PC-9 (cell line): ENCODE data around the gene RSAD1. TPM values are rescaled to one million over a fixed set of nuclear protein-coding genes. Genes with fewer than 3 reads are reported as not detected.

Experiments
- BruUV-seq: library from RNA; stranded (reverse); fragments of 400-500 nt; replicated peaks from 2 replicates; lab custom pipeline; 2021; lab: Mats Ljungman, UMichigan
- CTCF ChIA-PET: fragments of 300-600 bp; sonication (Branson Sonifier 250); formaldehyde crosslinking; loops from one replicate; lab custom pipeline; 2022; ENCODE audit warnings: antibody characterized with exemption; lab: Charles Lee
- POLR2A ChIA-PET: fragments of 300-600 bp; sonication (Branson Sonifier 250); formaldehyde crosslinking; loops from one replicate; lab custom pipeline; 2022; ENCODE audit warnings: antibody characterized with exemption; ENCODE audit not compliant: unreplicated experiment; lab: Charles Lee
- DNase-seq, 2 experiments: peaks; one replicate each; pipeline versions ENCODE4 v3.0.0 to v3.0.0-alpha.2; 2015 to 2022; ENCODE audit warnings: mixed read lengths in 1 of 2
- H2AFZ ChIP-seq: fragments of 200-600 bp; sonication (generic); 2 replicates; pipeline ENCODE4 v1.8.1; 2017; ENCODE audit warnings: antibody characterized with exemption
- H3F3A ChIP-seq: fragments of 200-600 bp; sonication (generic); 2 replicates; pipeline ENCODE4 v1.8.1; 2017; ENCODE audit warnings: antibody characterized with exemption, mild to moderate bottlenecking, low read depth; ENCODE audit not compliant: insufficient read depth
- H3K27ac ChIP-seq: fragments of 200-600 bp; sonication (generic); 2 replicates; pipeline ENCODE4 v1.6.1; 2016; ENCODE audit warnings: mixed run types
- H3K27me3 ChIP-seq: fragments of 200-600 bp; sonication (generic); 2 replicates; pipeline ENCODE4 v1.6.1; 2016; ENCODE audit warnings: low read depth, mixed run types; ENCODE audit not compliant: insufficient read depth
- H3K36me3 ChIP-seq: fragments of 200-600 bp; sonication (generic); 2 replicates; pipeline ENCODE4 v1.6.1; 2016; ENCODE audit warnings: low read depth, mixed run types
- H3K4me1 ChIP-seq: fragments of 200-600 bp; sonication (generic); replicated peaks from 2 replicates; pipeline ENCODE4 v1.6.1; 2016; ENCODE audit warnings: mixed run types; ENCODE audit not compliant: insufficient read depth
- H3K4me2 ChIP-seq: fragments of 200-600 bp; sonication (generic); 2 replicates; pipeline ENCODE4 v1.6.1; 2017; ENCODE audit warnings: mixed run types
- H3K4me3 ChIP-seq: fragments of 200-600 bp; sonication (generic); 2 replicates; pipeline ENCODE4 v1.6.1; 2016; ENCODE audit warnings: mixed run types
- H3K79me2 ChIP-seq: fragments of 200-600 bp; sonication (generic); 2 replicates; pipeline ENCODE4 v1.6.1; 2017; ENCODE audit warnings: low read depth, mixed run types
- H3K9me2 ChIP-seq: fragments of 200-600 bp; sonication (generic); 2 replicates; pipeline ENCODE4 v1.8.1; 2017; ENCODE audit warnings: mild to moderate bottlenecking; ENCODE audit not compliant: insufficient read depth
- H3K9me3 ChIP-seq: fragments of 200-600 bp; sonication (generic); 2 replicates; pipeline ENCODE4 v1.8.1; 2016; ENCODE audit warnings: low read depth; ENCODE audit not compliant: insufficient read depth
- H4K20me1 ChIP-seq: fragments of 200-600 bp; sonication (generic); 2 replicates; pipeline ENCODE4 v1.8.1; 2017; ENCODE audit not compliant: insufficient read depth
- CTCF ChIP-seq: fragments of 200-600 bp; sonication (generic); conservative IDR thresholded peaks from 2 replicates; pipeline ENCODE4 v1.6.1; 2017; ENCODE audit warnings: mixed run types, antibody characterized with exemption, mild to moderate bottlenecking, moderate library complexity
- EZH2 ChIP-seq: fragments of 200-600 bp; sonication (generic); IDR thresholded peaks from 2 replicates; pipeline ENCODE4 v1.8.0; 2017; ENCODE audit warnings: antibody characterized with exemption, low read depth
- intact Hi-C: fragments of 100-400 bp; cut with micrococcal nuclease; formaldehyde crosslinking; loops from one replicate; pipeline ENCODE4 v1.10.0; 2022; ENCODE audit not compliant: unreplicated experiment
- total RNA-seq: library from RNA; stranded (reverse); gene quantifications from 2 replicates; pipeline ENCODE4 v1.2.3, GENCODE V29; 2021

RSAD1 gene
- total RNA-seq, 1 experiment from 2014 or later: 15.1 TPM

GRCh38 chr17:50533720-50534148 lies 55.1 kb downstream of the RSAD1 start:
- ChIA-PET POLR2A (interaction anchor here (0.5 to 0.6 kb wide), 2 partner anchors 10 to 17 kb away, joined by 3 to 5 read pairs; no protein-coding TSS in a partner anchor), CTCF (interaction anchor here (0.6 to 1.0 kb wide), 2 partner anchors 36 to 166 kb away, joined by 4 to 9 read pairs; no protein-coding TSS in a partner anchor)
- DNase-seq: peak; percentile 51 to 52

GRCh38 chr17:50534222-50534978 lies 55.7 kb downstream of the RSAD1 start:
- CTCF ChIA-PET: no interaction called here
- POLR2A ChIA-PET: no interaction called here
- peak; percentile 79 to 82 for DNase-seq
- Histone ChIP-seq H4K20me1 (no peaks in the 10 kb centered on the region; the same call in none of the 2 replicates), H2AFZ (0 out of 2 replicates have a peak overlapping the region, but pooled peaks have one; percentile 0), H3K9me2 (no peaks in the 10 kb centered on the region), H3K79me2 (peaks cover 35% of the 10 kb centered on the region), H3K27ac (peak overlapping the region; percentile 51), H3K36me3 (peaks cover 4% of the 10 kb centered on the region; the same call in 1 of the 2 replicates), H3K4me3 (peak overlapping the region; percentile 89), H3K9me3 (no peaks in the 10 kb centered on the region), H3F3A (peaks cover 28% of the 10 kb centered on the region), H3K27me3 (no peaks in the 10 kb centered on the region), H3K4me2 (peak overlapping the region; percentile 80), H3K4me1 (peaks cover 42% of the 10 kb centered on the region)
- TF ChIP-seq CTCF (peak; percentile 72; the same call in 1 of the 2 replicates), EZH2 (no peak)
- BruUV-seq: no TSS peak
- intact Hi-C loops: loop anchor here (1.0 to 2.0 kb wide), 2 partner anchors 30 to 52 kb away; no protein-coding TSS in a partner anchor

More at GRCh38 chr17:50533720-50534148, 55.1 kb downstream of the RSAD1 start:
- BruUV-seq: no TSS peak
- H3K4me3 ChIP-seq: peak overlapping the region; percentile 89
- H3K4me1 ChIP-seq: peaks cover 42% of the 10 kb centered on the region
- peaks cover 21% of the 10 kb centered on the region for H3F3A ChIP-seq
- no peaks in the 10 kb centered on the region for H3K27me3 ChIP-seq
- H3K79me2 ChIP-seq: peaks cover 35% of the 10 kb centered on the region
- peak overlapping the region; percentile 80 for H3K4me2 ChIP-seq
- H3K9me3 ChIP-seq: no peaks in the 10 kb centered on the region
- H3K9me2 ChIP-seq: no peaks in the 10 kb centered on the region
- TF ChIP-seq CTCF (no peak), EZH2 (no peak)
- H3K36me3 ChIP-seq: peaks cover 4% of the 10 kb centered on the region; the same call in 1 of the 2 replicates
- 0 out of 2 replicates have a peak overlapping the region, but pooled peaks have one; percentile 0 for H2AFZ ChIP-seq
- peak overlapping the region; percentile 51 for H3K27ac ChIP-seq
- H4K20me1 ChIP-seq: no peaks in the 10 kb centered on the region; the same call in 1 of the 2 replicates
- intact Hi-C loops: loop anchor here (1.0 to 2.0 kb wide), 3 partner anchors 23 to 51 kb away; no protein-coding TSS in a partner anchor

GRCh38 chr17:50534979-50535326 lies 56.3 kb downstream of the RSAD1 start:
- H3K36me3 ChIP-seq: peaks cover 4% of the 10 kb centered on the region; the same call in 1 of the 2 replicates
- TF ChIP-seq EZH2: no peak
- no peak for TF ChIP-seq CTCF
- H4K20me1 ChIP-seq: no peaks in the 10 kb centered on the region; the same call in none of the 2 replicates
- peak overlapping the region; percentile 80 for H3K4me2 ChIP-seq
- no peaks in the 10 kb centered on the region for H3K27me3 ChIP-seq
- no peak overlapping the region for H2AFZ ChIP-seq
- H3K9me3 ChIP-seq: no peaks in the 10 kb centered on the region
- peaks cover 33% of the 10 kb centered on the region for H3F3A ChIP-seq
- peak overlapping the region; percentile 89; the same call in 1 of the 2 replicates for H3K4me3 ChIP-seq
- H3K27ac ChIP-seq: peak overlapping the region; percentile 51; the same call in 1 of the 2 replicates
- no peaks in the 10 kb centered on the region for H3K9me2 ChIP-seq
- no TSS peak for BruUV-seq
- peaks cover 35% of the 10 kb centered on the region for H3K79me2 ChIP-seq
- POLR2A ChIA-PET: no interaction called here
- intact Hi-C loops: loop anchor here (1.0 to 2.0 kb wide), 2 partner anchors 30 to 53 kb away; no protein-coding TSS in a partner anchor
- no peak for DNase-seq
- H3K4me1 ChIP-seq: peaks cover 42% of the 10 kb centered on the region
- CTCF ChIA-PET: no interaction called here
